Ishikawa (cell line): Measurements from ENCODE around the gene HHIPL1.

Experiments used
- CREB1 ChIP-seq: IDR thresholded peaks from 2 replicates; pipeline ENCODE4 v1.6.1; 2012; ENCODE audit warnings: low read depth
- EGR1 ChIP-seq: IDR thresholded peaks from 2 replicates; pipeline ENCODE4 v1.6.1; 2012
- EP300 ChIP-seq: IDR thresholded peaks from 2 replicates; pipeline ENCODE4 v1.6.1; 2012; ENCODE audit warnings: borderline replicate concordance
- MAX ChIP-seq: IDR thresholded peaks from 2 replicates; pipeline ENCODE4 v1.6.1; 2012
- NFIC ChIP-seq: IDR thresholded peaks from 2 replicates; pipeline ENCODE4 v1.6.1; 2012
- RAD21 ChIP-seq: IDR thresholded peaks from 2 replicates; pipeline ENCODE4 v1.6.1; 2012; ENCODE audit warnings: low read depth
- REST ChIP-seq: IDR thresholded peaks from 2 replicates; pipeline ENCODE4 v1.6.1; 2012; ENCODE audit warnings: low read depth, mild to moderate bottlenecking
- TAF1 ChIP-seq: IDR thresholded peaks from 2 replicates; pipeline ENCODE4 v1.6.1; 2012; ENCODE audit warnings: low read depth, mild to moderate bottlenecking
- TCF12 ChIP-seq: IDR thresholded peaks from 2 replicates; pipeline ENCODE4 v1.6.1; 2012; ENCODE audit warnings: low read depth
- USF1 ChIP-seq: IDR thresholded peaks from 2 replicates; pipeline ENCODE4 v1.6.1; 2012
- YY1 ChIP-seq: IDR thresholded peaks from 2 replicates; pipeline ENCODE4 v1.6.1; 2012; ENCODE audit warnings: low read depth
- ZBTB7A ChIP-seq: IDR thresholded peaks from 2 replicates; pipeline ENCODE4 v1.6.1; 2012; ENCODE audit warnings: low read depth

DNA sequence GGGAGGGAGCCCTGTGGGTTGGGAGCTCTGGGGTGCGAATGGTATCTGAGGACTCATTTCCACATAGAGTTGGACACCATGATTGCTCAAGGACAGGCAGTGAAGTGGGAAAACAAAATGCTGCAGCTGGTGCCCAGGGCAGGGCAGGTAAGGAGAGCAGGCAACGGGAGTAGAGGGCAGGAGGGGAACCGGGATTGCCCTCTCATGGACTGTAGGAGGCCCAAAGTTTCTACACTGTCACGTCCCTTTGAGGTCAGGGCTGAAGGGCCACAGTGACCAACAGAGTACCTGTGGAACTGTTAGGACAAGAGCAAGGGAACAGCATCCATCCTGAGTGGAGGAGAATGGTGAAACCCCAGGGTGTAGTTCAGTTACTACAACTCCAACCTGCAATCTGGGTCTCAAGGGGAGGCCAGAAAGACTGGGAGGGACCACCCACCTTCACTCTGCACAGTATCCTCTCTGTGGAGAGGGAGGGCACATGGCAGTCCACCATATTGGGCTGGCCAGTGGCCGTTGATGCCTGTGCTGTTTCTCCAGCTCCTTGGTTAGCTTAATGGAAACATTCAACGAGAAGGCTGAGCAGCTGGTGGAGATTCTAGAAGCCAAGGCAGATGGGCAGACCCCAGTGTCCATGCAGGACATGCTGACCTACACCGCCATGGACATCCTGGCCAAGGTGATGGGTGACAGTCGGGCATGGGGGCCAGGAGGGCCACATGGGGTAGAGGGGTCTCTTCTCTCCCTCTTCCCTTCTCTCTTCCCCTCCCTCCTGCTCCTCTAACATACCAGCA, 61.4 kb downstream of the HHIPL1 start:
- TF ChIP-seq TCF12: no peak
- no peak for TF ChIP-seq RAD21
- no peak for TF ChIP-seq YY1
- TF ChIP-seq EP300: no peak
- TF ChIP-seq USF1: no peak
- no peak for TF ChIP-seq MAX
- no peak for TF ChIP-seq ZBTB7A
- no peak for TF ChIP-seq NFIC
- no peak for TF ChIP-seq REST
- no peak for TF ChIP-seq CREB1
- TF ChIP-seq EGR1: no peak
- TF ChIP-seq TAF1: no peak
